Measurements from ENCODE around the gene SYF2. TPM values are rescaled to one million over a fixed set of nuclear protein-coding genes. Genes with fewer than 3 reads are reported as not detected.

Gene SYF2
- total RNA-seq, 1 experiment from 2014 or later, result 29.8 TPM

GRCh38 chr1:25205786-25206185, 26.5 kb downstream of the SYF2 start:
- intact Hi-C loops (cut with micrococcal nuclease), result loop anchor here (2.0 kb wide), 1 partner anchor 89 kb away; no protein-coding TSS in a partner anchor
- TF ChIP-seq EZH2phosphoT487 (IDR thresholded peaks at IDR 0.05; ENCODE audit: borderline replicate concordance, low read length) (no peak), EZH2 (IDR thresholded peaks at IDR 0.05; ENCODE audit: low read length, unreplicated experiment) (no peak), CTCF (conservative IDR thresholded peaks at IDR 0.05; ENCODE audit: low read depth, low read length) (no peak)
- CTCF ChIA-PET, result interaction anchor here (0.6 kb wide), 1 partner anchor 33 kb away, joined by 3 read pairs; no protein-coding TSS in a partner anchor
- Histone ChIP-seq H3K9me3 (ENCODE audit: low read length) (no peaks in the 10 kb centered on the region), H3K4me1 (ENCODE audit: insufficient read depth, low read length) (no peaks in the 10 kb centered on the region), H2AFZ (ENCODE audit: low read length) (no peak overlapping the region), H3K27ac (ENCODE audit: low read length) (no peak overlapping the region), H4K20me1 (ENCODE audit: low read length) (no peaks in the 10 kb centered on the region), H3K4me2 (ENCODE audit: low read length) (no peak overlapping the region), H3K9ac (ENCODE audit: low read length) (no peak overlapping the region), H3K4me3 (ENCODE audit: low read length) (no peak overlapping the region), H3F3A (ENCODE audit: low read length, unreplicated experiment) (no peaks in the 10 kb centered on the region), H3K79me2 (ENCODE audit: low read length) (no peaks in the 10 kb centered on the region), H3K27me3 (ENCODE audit: low read length) (0 out of 2 replicates have a peak, but pooled peaks cover 2% of the 10 kb centered on the region), H3K9me2 (replicated peaks; ENCODE audit: low read length) (no peaks in the 10 kb centered on the region), H3K36me3 (ENCODE audit: low read depth, low read length) (no peaks in the 10 kb centered on the region)
- ATAC-seq (no peak), DNase-seq (no peak)
- POLR2A ChIA-PET (ENCODE audit: unreplicated experiment), result interaction anchor here (0.6 kb wide), 1 partner anchor 54 kb away, joined by 6 read pairs; no protein-coding TSS in a partner anchor
- BruUV-seq (replicated peaks), result no TSS peak

GRCh38 chr1:25204797-25205480, 27.4 kb downstream of the SYF2 start:
- Histone ChIP-seq H4K20me1 (ENCODE audit: low read length) (no peaks in the 10 kb centered on the region), H2AFZ (ENCODE audit: low read length) (no peak overlapping the region), H3K27ac (ENCODE audit: low read length) (no peak overlapping the region), H3K4me3 (ENCODE audit: low read length) (no peak overlapping the region), H3K4me1 (ENCODE audit: insufficient read depth, low read length) (no peaks in the 10 kb centered on the region), H3F3A (ENCODE audit: low read length, unreplicated experiment) (no peaks in the 10 kb centered on the region), H3K27me3 (ENCODE audit: low read length) (0 out of 2 replicates have a peak, but pooled peaks cover 2% of the 10 kb centered on the region), H3K4me2 (ENCODE audit: low read length) (no peak overlapping the region), H3K9me3 (ENCODE audit: low read length) (no peaks in the 10 kb centered on the region), H3K36me3 (ENCODE audit: low read depth, low read length) (no peaks in the 10 kb centered on the region), H3K9ac (ENCODE audit: low read length) (no peak overlapping the region), H3K79me2 (ENCODE audit: low read length) (no peaks in the 10 kb centered on the region), H3K9me2 (replicated peaks; ENCODE audit: low read length) (no peaks in the 10 kb centered on the region)
- no peak for ATAC-seq
- DNase-seq, result peak; percentile 65
- TF ChIP-seq CTCF (conservative IDR thresholded peaks at IDR 0.05; ENCODE audit: low read depth, low read length), result peak; percentile 78
- TF ChIP-seq EZH2 (IDR thresholded peaks at IDR 0.05; ENCODE audit: low read length, unreplicated experiment), result no peak
- no peak for TF ChIP-seq EZH2phosphoT487 (IDR thresholded peaks at IDR 0.05; ENCODE audit: borderline replicate concordance, low read length)
- POLR2A ChIA-PET (ENCODE audit: unreplicated experiment), result no interaction called here
- CTCF ChIA-PET, result interaction anchor here (0.6 kb wide), 1 partner anchor 32 kb away, joined by 3 read pairs; no protein-coding TSS in a partner anchor
- no TSS peak for BruUV-seq (replicated peaks)
- intact Hi-C loops (cut with micrococcal nuclease), result loop anchor here (2.0 kb wide), 1 partner anchor 88 kb away; no protein-coding TSS in a partner anchor

GRCh38 chr1:25201006-25201405, 31.3 kb downstream of the SYF2 start:
- intact Hi-C loops (cut with micrococcal nuclease), result no loop called here
- POLR2A ChIA-PET (ENCODE audit: unreplicated experiment), result no interaction called here

More at GRCh38 chr1:25201006-25201405, 31.3 kb downstream of the SYF2 start:
- ATAC-seq, result no peak
- no peaks in the 10 kb centered on the region for H3K9me2 ChIP-seq (replicated peaks; ENCODE audit: low read length)
- no peaks in the 10 kb centered on the region for H3K9me3 ChIP-seq (ENCODE audit: low read length)
- H3K9ac ChIP-seq (ENCODE audit: low read length), result no peak overlapping the region
- CTCF ChIA-PET, result no interaction called here
- DNase-seq, result no peak
- no peaks in the 10 kb centered on the region for H3K36me3 ChIP-seq (ENCODE audit: low read depth, low read length)
- no peak overlapping the region for H3K27ac ChIP-seq (ENCODE audit: low read length)
- no peak for TF ChIP-seq CTCF (conservative IDR thresholded peaks at IDR 0.05; ENCODE audit: low read depth, low read length)
- TF ChIP-seq EZH2 (IDR thresholded peaks at IDR 0.05; ENCODE audit: low read length, unreplicated experiment), result no peak
- TF ChIP-seq EZH2phosphoT487 (IDR thresholded peaks at IDR 0.05; ENCODE audit: borderline replicate concordance, low read length), result no peak
- H3K27me3 ChIP-seq (ENCODE audit: low read length), result 0 out of 2 replicates have a peak, but pooled peaks cover 2% of the 10 kb centered on the region
- H4K20me1 ChIP-seq (ENCODE audit: low read length), result no peaks in the 10 kb centered on the region
- no peak overlapping the region for H2AFZ ChIP-seq (ENCODE audit: low read length)
- BruUV-seq (replicated peaks), result no TSS peak
- H3K4me1 ChIP-seq (ENCODE audit: insufficient read depth, low read length), result 0 out of 2 replicates have a peak, but pooled peaks cover 3% of the 10 kb centered on the region
- H3K79me2 ChIP-seq (ENCODE audit: low read length), result no peaks in the 10 kb centered on the region
- H3F3A ChIP-seq (ENCODE audit: low read length, unreplicated experiment), result no peaks in the 10 kb centered on the region
- no peak overlapping the region for H3K4me2 ChIP-seq (ENCODE audit: low read length)
- no peak overlapping the region for H3K4me3 ChIP-seq (ENCODE audit: low read length)
